GM12872 (cell line): Measurements from ENCODE around the gene PRKAG2.

Source experiments
- TF ChIP-seq, protein P1 (sequence below): IDR thresholded peaks from 3 replicates; pipeline ENCODE4 v1.5.1; 2011; ENCODE audit warnings: low read depth, mild to moderate bottlenecking, low read length, moderate library complexity; ENCODE audit not compliant: insufficient read depth

The PRKAG2 gene

DNA sequence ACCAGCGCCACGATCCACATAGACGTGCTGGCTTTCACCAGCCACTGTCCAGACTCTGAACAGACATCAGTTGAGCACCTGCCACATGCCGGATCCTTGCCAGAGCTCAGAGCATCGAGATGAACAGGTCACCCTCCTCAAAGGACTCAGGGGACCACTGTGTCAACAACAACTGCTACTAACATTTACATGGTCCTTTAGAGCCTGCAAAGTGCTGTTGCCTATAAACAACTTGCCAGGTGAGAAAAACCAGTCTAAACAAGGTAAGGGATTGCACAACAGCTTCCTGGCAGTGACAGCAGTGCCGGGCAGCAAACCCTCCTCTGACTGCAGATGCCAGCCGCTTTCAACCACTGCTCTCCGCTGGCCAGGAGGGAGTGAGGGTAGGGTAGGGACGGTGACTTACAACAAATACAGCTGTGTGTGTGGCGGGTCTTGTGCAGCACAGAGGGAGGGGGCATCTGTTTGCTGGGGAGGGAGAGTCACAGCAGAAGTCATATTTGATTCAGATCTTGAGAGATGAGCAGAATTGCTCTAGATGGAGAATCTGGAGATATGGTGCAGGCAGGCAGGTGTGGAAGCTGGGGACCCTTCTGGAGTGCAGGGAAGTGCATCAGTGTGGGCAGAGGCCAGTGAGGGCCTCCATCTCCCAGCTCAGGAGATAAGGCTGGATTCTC, 324.4 kb downstream of the PRKAG2 start:
- TF ChIP-seq, protein P1, sequence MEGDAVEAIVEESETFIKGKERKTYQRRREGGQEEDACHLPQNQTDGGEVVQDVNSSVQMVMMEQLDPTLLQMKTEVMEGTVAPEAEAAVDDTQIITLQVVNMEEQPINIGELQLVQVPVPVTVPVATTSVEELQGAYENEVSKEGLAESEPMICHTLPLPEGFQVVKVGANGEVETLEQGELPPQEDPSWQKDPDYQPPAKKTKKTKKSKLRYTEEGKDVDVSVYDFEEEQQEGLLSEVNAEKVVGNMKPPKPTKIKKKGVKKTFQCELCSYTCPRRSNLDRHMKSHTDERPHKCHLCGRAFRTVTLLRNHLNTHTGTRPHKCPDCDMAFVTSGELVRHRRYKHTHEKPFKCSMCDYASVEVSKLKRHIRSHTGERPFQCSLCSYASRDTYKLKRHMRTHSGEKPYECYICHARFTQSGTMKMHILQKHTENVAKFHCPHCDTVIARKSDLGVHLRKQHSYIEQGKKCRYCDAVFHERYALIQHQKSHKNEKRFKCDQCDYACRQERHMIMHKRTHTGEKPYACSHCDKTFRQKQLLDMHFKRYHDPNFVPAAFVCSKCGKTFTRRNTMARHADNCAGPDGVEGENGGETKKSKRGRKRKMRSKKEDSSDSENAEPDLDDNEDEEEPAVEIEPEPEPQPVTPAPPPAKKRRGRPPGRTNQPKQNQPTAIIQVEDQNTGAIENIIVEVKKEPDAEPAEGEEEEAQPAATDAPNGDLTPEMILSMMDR, result no peak

DNA sequence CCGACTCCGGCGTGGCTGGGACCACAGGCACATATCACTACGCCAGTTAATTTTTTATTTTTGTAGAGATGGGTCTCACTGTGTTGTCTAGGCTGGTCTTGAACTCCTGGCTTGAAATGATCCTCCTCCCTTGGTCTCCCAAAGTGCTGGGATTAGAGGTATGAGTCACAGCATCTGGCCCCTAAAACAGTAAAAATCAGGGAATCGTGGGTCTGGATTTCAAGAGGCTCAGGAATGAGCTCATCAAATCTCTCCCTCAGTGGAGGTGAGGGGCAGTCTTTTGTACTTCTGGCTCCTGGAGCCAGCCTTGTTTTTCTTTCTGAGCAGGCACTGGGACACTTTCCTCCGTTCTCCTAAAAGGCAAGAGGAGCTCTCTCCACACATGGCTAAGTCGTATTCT, 325.1 kb downstream of the PRKAG2 start:
- TF ChIP-seq, protein P1, result no peak

DNA sequence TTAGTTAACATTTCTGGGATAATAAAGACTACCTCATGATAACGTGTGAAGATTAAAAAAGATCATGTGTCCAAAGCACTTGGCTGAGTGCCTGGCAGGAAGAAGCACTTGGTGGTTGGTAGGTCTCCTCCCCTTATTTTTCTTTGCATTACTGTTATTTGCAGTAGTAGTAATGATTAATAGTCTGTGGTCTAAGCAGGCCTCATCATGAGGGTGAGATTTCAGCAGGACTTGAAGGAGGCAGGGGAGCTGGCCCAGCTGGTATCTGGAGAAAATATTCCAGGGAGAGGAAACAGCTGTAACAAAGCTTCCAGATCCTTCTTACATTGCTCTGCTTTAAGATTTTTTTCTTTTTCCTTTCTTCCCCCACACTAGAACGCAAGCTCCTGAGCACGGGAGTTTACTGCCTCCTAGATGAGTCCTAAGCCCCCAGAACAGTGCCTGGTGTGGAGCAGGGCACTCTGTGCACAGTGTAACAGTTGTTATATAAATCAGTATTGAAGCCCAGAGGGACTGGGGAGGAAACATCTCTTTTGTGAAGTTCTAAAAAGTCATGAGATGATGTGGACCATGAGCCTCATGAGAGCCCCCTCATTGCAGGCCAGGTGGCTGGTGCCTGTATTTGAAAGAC, 326.1 kb downstream of the PRKAG2 start:
- TF ChIP-seq, protein P1, result no peak

DNA sequence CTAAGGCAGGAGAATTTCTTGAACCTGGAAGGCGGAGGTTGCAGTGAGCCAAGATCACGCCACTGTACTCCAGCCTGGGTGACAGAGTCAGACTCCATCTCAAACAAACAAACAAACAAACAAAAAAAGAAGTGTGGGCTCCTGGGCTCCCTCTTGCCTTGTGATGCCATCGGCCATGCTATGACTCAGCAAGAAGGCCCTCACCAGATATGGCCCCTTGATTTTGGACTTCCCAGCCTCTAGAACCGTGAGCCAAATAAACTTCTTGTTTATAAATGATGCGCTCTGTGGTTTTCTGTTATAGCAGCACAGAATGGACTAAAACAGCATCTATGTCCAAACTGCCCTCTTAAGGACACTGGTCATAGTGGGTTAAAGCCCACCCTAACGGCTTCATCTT, 327.3 kb downstream of the PRKAG2 start:
- TF ChIP-seq, protein P1, result no peak

DNA sequence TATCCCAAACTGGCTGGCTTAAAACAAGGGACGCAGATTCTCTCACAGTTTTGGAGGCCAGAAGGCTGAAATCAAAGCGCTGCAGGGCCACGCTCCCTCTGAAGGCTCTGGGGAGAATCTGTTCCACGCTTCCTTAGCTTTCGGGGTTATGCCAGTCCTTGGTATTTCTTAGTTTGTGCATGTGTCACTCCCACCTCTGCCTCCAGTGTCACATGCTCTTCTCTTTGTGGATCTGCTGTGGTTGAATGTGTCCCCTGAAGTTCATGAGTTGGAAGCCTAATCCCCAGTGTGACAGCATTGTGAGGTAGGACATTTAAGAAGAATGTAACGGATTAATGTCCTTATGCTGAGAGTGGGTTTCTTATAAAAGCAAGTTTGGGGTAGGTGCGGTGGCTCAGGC, 327.8 kb downstream of the PRKAG2 start:
- TF ChIP-seq, protein P1, result no peak

DNA sequence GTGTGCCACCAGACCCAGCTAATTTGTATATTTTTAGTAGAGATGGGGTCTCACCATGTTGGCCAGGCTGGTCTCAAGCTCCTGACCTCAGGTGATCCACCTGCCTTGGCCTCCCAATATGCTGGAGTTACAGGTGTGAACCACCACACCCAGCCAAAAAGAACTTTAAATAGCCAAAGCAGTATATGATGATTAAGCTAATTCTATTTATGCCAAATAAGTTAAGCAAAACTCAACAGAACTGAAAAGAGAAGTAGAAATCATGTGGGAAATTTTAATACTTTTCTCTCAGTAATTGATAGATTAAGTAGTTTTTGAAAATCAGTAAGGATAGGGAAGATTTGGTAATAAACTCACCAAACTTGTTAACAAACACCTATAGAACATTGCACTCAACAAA, 332.7 kb downstream of the PRKAG2 start:
- TF ChIP-seq, protein P1, result no peak

DNA sequence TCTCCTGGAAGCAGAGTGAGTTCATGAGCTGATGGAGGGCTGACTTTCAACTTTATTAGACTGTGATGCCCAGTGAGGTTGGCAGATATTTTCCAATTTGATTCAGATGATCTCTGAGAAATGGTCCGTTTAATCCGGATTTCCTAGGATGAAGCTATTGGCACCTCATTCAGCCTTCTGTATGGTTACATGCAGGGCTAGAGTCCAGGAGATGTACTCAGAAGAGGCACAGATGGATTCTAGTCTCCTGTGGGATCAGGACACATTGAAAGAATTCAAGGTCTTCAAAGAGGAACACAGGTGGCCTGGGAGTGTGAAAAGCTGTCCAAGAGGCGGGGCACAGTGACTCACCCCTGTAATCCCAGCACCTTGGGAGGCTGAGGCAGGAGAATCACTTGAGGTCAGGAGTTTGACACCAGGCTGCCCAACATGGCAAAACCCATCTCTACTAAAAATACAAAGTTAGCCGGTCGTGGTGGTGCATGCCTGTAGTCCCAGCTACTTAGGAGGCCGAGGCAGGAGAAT, 334.2 kb downstream of the PRKAG2 start:
- TF ChIP-seq, protein P1, result no peak
